DMS114 treated with DMSO at 0.1 percent for 48 hours (cell line): Measurements from ENCODE around the gene ELMOD3.
"Not testable (repeated sequence)": the region's sequence is repeated elsewhere in the genome, so short reads cannot be mapped to it uniquely, and the experiment has no call there.

Source experiments
- DNase-seq: peaks from one replicate; lab custom pipeline; 2025; ENCODE audit not compliant: unreplicated experiment; lab: John Stamatoyannopoulos, UW

The ELMOD3 gene

DNA sequence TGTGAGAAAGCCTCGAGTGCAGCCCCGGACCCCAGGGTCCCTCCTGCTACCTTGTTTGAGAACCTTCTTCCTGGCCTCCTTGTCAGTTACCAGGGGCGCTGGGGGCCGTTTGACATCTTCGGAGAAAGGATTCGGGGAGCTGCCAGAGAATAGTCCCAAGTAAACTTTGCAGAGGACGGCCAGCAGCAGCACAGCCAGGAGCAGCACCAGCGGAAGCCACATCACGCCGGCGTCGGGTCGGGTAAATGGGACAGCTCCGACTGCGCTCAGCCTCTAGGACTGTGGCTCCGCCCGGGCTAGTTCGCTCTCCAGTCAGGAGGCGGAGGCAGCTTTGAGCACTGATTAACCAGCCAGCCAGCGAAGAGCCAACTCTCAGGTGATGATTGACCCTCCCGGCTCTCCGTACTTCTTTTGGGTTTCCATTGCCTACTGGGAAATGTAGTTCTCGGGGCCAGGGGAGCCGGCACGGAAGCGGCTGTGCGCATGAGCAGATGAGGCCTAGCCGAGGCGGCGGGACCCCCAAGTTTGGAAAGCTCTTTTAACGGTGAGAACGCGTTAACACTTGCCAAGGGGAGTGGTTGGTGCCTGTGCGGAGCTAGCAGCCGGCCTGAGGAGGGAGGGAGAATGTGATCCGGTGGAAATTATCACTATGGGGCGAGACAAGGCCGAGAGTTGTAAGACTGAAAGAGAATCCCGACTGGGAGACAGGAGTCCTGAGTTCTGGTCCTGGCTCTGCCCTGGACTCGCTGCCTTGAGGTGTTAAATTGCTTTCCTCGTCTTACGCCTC, at the start of gene ELMOD3, which contains the start of gene RETSAT:
Gene ELMOD3 (plus strand): TSS at position 484 of the 787 bp plus-strand sequence. CDS start 2,430 bp downstream, outside the sequence.
Gene RETSAT (minus strand): TSS at position 243 of the 787 bp plus-strand sequence. CDS start 21 bp downstream, at position 222.
- peak; percentile 99 for DNase-seq

DNA sequence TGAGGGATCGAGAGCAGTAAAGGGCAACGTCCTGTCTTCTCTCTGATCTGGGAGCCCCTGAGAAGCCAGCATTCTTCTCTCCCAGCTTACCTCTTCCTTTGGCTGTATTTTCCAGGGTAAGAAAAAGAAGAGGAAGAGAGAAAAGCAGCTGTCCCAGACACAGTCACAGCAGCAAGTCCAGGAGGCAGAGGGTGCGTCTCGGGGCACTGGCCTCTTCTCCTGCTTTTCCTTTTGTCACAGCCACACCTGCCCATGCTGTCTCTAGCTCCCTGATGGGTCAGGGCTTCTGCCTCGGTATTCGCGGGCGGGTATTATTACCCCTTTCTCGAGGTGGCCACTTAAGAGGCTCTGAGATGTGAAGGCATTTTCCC, 47.1 kb upstream of the ELMOD3 start:
- DNase-seq = no peak

DNA sequence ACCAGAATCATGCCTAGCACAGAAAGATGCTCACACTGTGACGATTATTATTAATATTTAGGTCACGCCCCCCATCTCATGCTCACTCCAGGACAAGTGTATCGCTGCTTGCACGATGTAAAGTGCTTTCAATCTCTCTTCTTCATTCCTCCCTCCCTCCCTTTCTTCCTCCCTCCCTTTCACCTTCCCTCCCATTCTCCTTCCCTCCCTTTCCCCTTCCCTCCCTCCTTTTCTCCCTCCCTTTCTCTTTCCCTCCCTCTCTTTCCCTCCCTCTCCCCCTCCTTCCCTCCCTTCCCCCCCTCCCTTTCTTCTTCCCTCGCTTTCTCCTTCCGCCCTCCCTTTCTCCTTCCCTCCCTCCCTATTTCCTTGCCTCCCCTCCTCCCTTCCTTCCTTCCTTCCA, 46.4 kb upstream of the ELMOD3 start:
- DNase-seq = no peak

DNA sequence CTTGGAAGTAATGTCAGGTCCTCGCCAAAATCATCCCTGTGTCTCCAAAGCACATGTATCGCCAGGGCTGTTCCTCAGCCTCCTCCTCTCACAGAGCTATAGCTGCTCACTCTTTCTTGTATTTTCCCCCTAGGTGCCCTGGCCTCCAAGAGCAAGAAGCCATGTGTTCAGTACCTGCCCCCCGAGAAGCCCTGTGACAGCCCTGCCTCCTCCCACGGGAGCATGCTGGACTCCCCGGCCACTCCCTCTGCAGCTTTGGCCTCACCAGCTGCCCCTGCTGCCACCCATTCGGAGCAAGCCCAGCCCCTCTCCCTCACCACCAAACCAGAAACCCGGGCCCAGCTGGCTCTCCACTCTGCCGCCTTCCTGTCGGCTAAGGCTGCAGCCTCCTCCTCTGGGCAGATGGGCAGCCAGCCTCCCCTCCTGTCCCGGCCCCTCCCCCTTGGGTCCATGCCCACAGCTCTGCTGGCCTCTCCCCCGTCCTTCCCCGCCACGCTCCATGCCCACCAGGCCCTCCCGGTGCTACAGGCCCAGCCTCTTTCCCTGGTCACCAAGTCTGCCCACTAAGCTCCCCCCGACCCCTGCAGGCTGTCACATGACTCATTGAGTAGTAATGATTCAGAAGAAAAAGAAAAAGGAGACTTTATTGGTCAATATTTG, 45.5 kb upstream of the ELMOD3 start:
- DNase-seq = no peak

DNA sequence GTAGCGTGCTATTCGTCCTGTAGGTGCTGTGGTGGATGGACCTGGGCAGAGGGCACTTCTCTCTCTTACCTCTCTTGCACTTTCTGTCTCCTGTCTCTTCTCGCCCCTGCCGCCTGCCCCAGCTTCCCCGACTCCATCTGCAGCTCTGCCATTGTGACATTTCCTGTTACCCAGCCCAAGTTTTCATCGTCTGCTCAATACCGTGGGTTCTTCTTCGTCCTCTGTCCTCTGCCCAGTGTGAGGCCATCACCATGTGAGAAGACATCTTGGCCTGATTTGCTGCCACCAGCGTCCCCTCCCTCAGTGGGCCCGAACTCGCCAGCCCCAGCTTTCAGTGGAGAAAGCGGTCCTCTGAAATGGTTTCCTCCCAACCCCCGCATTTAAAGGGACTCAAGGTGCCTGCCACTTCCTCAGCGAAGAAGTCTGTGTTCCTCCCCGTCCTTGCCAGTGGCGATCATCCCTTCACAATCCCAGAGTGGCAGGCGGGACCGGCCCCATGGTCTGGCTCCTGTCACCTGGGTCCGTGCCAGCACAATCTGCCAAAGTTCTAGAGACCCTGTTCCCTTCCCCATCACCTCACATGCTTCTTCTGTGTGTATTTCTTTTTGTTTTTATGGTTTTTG, 44.8 kb upstream of the ELMOD3 start:
- DNase-seq = no peak

- no peak for DNase-seq
These were observed 44.2 kb upstream of the ELMOD3 start for GRCh38 chr2:85310330-85310729.

- no peak for DNase-seq
These were observed 42.2 kb upstream of the ELMOD3 start for GRCh38 chr2:85312404-85312803.

DNA sequence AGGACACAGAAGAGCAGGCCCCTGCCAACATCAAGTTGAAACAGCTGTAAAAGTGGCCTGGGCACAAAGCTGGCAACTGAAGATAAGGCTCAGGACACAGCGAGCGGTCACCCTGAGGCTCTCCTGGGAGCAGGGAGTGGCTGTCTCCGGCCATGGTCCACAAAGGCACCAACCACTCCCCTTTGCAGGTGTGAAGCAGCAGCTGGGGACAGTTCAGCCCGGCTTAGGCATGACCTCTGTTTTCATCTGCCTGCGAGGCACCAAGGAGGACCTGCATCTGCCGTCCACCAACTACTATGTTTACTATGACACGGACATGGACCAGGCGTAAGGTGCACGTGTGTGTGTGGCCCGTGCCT, 39.7 kb upstream of the ELMOD3 start:
- DNase-seq = no peak

DNA sequence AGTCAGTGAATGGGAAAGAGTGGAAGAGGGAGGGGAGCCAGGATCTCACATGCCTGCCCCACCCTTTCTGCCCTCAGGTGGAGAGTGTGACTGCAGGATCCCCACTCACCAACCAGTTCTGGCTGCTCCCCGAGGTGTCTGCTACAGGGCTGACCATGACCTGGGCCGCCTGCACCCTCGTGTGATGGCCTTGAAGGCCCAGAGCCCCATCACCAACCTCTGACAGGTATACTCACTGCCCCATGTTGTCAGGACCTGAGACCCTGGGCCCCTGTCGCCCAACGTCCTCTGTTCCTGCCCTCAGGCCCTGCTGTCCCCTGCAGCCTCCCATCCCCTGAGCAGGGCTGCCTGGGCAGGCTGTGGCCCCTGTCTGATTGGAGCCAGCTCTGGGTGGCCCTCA, 38.6 kb upstream of the ELMOD3 start:
- DNase-seq = not testable (repeated sequence)

DNA sequence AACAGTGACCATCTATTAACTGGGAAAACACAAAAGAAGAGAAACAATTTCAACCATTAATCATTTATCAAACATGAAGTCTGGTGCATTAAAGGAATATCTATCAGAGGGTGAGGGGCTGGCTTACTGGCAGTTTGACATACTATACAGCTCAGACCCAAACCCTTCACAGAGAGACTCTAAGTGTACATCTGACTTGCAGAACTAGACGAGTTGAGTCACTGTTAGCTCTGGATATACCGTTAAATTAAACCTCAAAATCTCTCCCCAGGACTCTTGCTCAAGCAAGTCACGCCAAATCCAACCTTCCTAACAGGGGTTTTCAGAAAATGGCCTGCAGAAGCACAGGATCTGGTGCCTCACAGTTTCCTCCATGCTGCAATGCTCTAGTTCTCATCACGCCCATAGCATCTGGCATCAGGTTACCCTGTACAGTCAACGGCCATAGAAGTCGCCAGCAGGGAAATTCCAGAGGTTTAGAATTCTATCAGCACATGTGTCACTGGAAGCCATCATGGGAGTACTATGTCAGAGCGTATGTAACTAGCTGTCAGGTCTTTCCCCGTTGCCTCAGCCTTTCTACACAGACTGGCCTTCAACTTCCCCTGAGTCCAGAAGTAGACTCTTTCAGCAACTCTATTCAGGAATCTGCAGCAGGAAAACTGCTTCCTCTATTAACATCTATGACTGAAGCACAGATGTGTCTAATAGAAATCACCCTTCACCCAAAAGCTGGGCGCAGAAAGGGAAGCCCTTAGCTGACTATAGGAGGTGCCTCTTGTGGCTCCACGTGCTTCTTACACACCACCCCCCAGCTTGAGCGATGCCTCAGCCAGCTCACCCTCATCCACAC, 36.1 kb upstream of the ELMOD3 start:
- no peak for DNase-seq

- no peak for DNase-seq
These were observed 34.8 kb upstream of the ELMOD3 start for GRCh38 chr2:85319796-85320195.

GRCh38 chr2:85323351-85323987, 31.1 kb upstream of the ELMOD3 start:
- DNase-seq = no peak

DNA sequence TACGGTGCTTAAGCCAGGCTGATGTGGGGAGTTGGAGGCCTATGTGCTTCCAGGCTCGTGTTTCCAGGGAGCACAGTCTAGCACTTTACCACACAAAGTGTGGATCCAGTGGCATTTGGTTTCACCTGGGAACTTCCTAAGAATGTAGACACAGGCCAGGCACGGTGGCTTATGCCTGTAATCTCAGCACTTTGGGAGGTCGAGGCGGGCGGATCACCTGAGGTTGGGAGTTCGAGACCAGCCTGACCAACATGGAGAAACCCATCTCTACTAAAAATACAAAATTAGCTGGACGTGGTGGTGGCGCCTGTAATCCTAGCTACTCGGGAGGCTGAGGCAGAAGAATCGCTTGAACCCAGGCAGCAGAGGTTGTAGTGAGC, 30.6 kb upstream of the ELMOD3 start:
- DNase-seq = not testable (repeated sequence)

DNA sequence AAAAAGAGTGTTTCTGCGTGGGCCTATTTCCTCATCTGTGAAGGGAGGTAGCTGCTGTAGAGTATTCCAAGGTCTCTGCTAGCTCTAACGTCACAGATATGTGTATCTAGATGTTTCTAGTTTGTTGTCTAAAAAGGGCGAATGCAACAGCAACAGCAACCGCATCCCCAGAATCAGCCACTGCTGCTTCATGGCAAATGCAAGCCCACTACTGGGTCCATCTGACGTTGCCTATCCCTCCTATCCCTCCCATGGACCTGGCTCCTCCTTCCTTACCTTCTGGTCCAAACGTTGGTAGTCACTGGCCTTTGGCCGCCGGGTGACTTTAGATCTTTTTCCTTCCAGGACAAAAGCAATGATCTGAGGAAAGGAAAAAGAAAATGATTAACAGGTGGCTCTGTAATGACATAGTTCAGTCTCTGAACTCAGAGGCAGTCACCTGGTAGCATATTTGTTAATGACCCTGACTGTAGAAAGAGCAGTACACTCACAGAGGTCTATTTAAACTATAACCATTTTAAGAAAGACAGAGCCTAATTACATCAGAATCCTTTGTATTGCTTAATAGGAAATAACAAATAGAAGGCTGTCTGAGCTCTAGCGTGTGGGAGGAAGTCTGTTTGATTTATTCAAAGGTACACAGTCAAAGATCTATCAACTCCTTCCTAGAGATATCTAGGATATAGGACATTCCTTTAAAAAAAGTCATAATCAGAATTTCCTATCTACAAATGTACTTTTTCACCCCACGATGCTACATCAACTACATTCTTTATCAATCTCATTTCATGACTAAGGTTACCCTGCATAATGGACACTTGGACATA, 29.7 kb upstream of the ELMOD3 start:
- no peak for DNase-seq

DNA sequence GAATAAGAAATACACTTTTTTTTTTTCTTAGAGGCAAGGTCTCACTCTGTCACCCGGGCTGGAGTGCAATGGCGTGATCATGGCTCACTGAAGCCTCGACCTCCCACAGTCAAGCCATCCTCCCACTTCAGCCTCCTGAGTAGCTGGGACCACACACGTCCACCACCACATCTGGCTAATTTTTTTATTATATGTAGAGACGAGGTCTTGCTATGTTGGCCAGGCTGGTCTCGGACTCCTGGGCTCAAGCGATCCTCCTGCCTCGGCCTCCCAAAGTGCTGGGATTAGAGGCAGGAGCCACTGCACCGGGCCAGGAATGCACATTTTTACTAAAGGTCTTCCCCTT, 29.1 kb upstream of the ELMOD3 start:
- DNase-seq = no peak

DNA sequence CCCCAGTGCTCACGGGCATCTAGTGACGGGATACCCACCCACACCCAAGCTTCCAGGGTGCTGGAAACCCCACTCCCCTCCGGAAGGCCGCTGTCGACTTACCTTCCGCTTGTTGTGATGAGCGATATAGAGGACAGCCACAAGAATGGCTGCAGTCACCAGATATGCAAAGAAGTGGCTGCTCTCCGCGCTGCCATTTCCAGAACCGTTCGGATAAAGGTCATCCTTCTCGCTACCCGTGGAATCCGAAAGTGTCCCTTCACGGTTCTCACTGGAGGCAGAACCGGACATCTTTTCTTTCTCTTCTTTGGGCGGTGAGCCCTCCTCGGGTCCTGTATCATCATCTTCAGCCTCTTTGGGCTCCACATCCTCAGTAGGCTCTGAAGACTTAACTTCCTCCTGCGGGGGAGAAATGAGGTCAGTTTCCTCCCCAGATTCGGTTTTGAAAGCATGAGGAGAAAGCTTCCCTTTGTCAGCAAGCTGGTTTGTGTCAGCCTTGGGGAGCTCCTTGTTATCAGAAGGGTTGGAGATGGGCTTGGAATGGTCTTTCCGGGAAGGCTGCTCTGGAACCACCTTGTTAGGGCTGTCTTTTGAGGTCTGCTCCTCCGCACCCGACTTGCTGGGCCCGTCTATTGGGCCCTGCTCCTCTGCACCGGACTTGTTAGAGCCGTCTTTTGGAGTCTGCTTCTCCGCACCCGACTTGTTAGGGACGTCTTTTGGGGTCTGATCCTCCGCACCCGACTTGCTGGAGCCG, 28.0 kb upstream of the ELMOD3 start:
- no peak for DNase-seq

- DNase-seq = no peak
These were observed 27.3 kb upstream of the ELMOD3 start for GRCh38 chr2:85327160-85327821.

- DNase-seq = peak; percentile 90
These were observed 26.5 kb upstream of the ELMOD3 start, which contains the start of gene TGOLN2 for GRCh38 chr2:85327822-85328617. TGOLN2 (minus strand) TSS chr2:85327989; CDS start chr2:85327962, 27 bp downstream.
